Cardiac muscle cell (in vitro differentiated cells and primary cell): ENCODE measurements around the gene UFM1. TPM values are rescaled to one million over a fixed set of nuclear protein-coding genes. Genes with fewer than 3 reads are reported as not detected.

Experiments
- DNase-seq, 2 donors: peaks; one replicate each; pipeline versions ENCODE4 v3.0.0 to v3.0.0-alpha.2; 2010 to 2017; ENCODE audit warnings: low read depth in 1 of 2, low spot score in 1 of 2
- H3K27ac ChIP-seq: fragments of 200-600 bp; sonication (generic); 2 replicates; pipeline ENCODE4 v1.5.1; 2016
- H3K27me3 ChIP-seq: fragments of 200-600 bp; sonication (generic); 2 replicates; pipeline ENCODE4 v1.6.0; 2016; ENCODE audit warnings: control low read depth
- H3K36me3 ChIP-seq: fragments of 200-600 bp; sonication (generic); 2 replicates; pipeline ENCODE4 v1.5.1; 2016; ENCODE audit warnings: control low read depth
- H3K4me1 ChIP-seq: fragments of 200-600 bp; sonication (generic); 2 replicates; pipeline ENCODE4 v1.8.1; 2017; ENCODE audit warnings: low read depth, mild to moderate bottlenecking, mixed run types
- H3K4me3 ChIP-seq: fragments of 200-600 bp; sonication (generic); 2 replicates; pipeline ENCODE4 v1.5.1; 2016; ENCODE audit warnings: mild to moderate bottlenecking
- H3K9me3 ChIP-seq: fragments of 200-600 bp; sonication (generic); 2 replicates; pipeline ENCODE4 v1.5.1; 2017; ENCODE audit warnings: low read depth, mild to moderate bottlenecking, control low read depth
- CTCF ChIP-seq: IDR thresholded peaks from 2 replicates; pipeline ENCODE4 v1.5.1; 2012; ENCODE audit warnings: low read depth, mild to moderate bottlenecking, low read length
- polyA plus RNA-seq: library from polyadenylated mRNA; unstranded; fragments of >200 nt; fragmentation: Nextera tagmentation; extraction: Ambion mirVana; gene quantifications from 2 replicates; pipeline ENCODE4 v1.2.1, GENCODE V29; 2016
- total RNA-seq: library from RNA; depleted of rRNA; stranded (reverse); fragments of >200 nt; gene quantifications from 2 replicates; pipeline ENCODE4 v1.2.3, GENCODE V29; 2016

UFM1 gene
- total and polyA plus RNA-seq, 2 experiments from 2014 or later: 40.4 to 58.4 TPM

DNA sequence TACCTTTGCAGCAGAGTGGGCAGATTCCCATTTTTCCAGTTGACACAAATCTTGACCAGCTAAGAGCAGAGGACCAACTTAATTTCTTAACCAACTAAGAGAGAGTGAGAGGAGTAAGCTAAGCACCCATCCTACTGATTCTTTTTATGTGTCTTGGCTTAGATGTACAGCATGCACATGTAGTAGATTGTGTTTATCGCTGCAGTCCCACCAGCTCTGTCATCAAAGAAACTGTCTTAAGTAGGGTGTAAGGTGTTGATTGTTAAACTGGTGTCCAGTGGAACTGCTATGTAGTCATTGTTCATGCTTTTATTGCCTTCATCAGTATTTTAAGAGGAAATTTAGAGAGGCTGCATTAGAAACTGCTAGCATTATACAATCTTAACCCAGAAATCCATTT lies 9.0 kb upstream of the UFM1 start:
- no peaks in the 10 kb centered on the region for H3K4me1 ChIP-seq
- H3K36me3 ChIP-seq: no peaks in the 10 kb centered on the region
- H3K27ac ChIP-seq: no peak overlapping the region
- no peak for TF ChIP-seq CTCF
- DNase-seq: no peak
- no peak overlapping the region for H3K4me3 ChIP-seq
- H3K27me3 ChIP-seq: no peaks in the 10 kb centered on the region
- H3K9me3 ChIP-seq: no peaks in the 10 kb centered on the region

DNA sequence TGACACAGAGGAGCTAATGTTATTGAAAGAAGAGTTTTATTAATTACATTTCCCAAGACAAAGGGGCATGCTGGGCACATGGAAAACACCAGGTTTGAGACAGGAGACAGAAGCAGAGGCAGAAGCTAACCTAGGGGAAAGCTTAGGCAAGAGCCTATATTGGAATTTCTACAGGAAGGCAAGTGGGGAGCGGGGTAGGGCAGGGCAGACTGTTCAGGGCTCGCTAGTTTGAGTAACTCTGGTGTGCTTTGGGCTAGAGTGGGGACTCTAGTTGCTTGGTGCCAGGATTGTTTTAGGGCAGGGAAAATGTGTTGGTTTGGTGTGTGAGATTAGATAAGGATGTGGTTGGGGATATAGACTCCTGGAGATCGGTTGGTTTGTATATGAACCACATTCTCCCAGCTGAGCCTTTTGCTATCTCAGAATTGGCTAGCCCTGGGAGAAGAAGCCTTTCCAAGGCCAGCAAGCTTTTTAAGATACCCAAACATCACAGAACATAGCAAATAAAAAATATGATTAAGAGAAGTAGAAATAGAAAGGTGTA lies 8.4 kb upstream of the UFM1 start:
- Histone ChIP-seq H3K36me3 (no peaks in the 10 kb centered on the region), H3K27me3 (no peaks in the 10 kb centered on the region), H3K9me3 (no peaks in the 10 kb centered on the region), H3K27ac (no peak overlapping the region), H3K4me1 (no peaks in the 10 kb centered on the region), H3K4me3 (no peak overlapping the region)
- DNase-seq: peak in 1 of 2 donors; percentile 19
- TF ChIP-seq CTCF: no peak

GRCh38 chr13:38346764-38347163 lies 2.9 kb upstream of the UFM1 start:
- Histone ChIP-seq H3K27me3 (no peaks in the 10 kb centered on the region), H3K4me1 (peaks cover 5% of the 10 kb centered on the region), H3K27ac (no peak overlapping the region), H3K9me3 (no peaks in the 10 kb centered on the region), H3K4me3 (no peak overlapping the region), H3K36me3 (no peaks in the 10 kb centered on the region)
- TF ChIP-seq CTCF: no peak
- no peak for DNase-seq

- DNase-seq: peak in 1 of 2 donors; percentile 1
- no peak for TF ChIP-seq CTCF
- H3K9me3 ChIP-seq: no peaks in the 10 kb centered on the region
- peak overlapping the region; percentile 93 for H3K4me3 ChIP-seq
- H3K27me3 ChIP-seq: no peaks in the 10 kb centered on the region
- H3K36me3 ChIP-seq: peaks cover 10% of the 10 kb centered on the region
- peaks cover 5% of the 10 kb centered on the region for H3K4me1 ChIP-seq
- H3K27ac ChIP-seq: no peak overlapping the region
Observed at GRCh38 chr13:38348861-38349389, 726 bp upstream of the UFM1 start.

GRCh38 chr13:38350114-38350617 lies 515 bp downstream of the UFM1 start:
- Histone ChIP-seq H3K36me3 (peaks cover 22% of the 10 kb centered on the region), H3K27ac (peak overlapping the region; percentile 97), H3K4me1 (peaks cover 5% of the 10 kb centered on the region), H3K9me3 (no peaks in the 10 kb centered on the region), H3K27me3 (no peaks in the 10 kb centered on the region), H3K4me3 (peak overlapping the region; percentile 93)
- DNase-seq: peak; percentile 50 to 64
- TF ChIP-seq CTCF: no peak
